Hippocampal formation (tissue), 2 donors: ENCODE measurements around the gene DNMBP.
"Not testable (repeated sequence)": the region's sequence is repeated elsewhere in the genome, so short reads cannot be mapped to it uniquely, and the experiment has no call there.

Experiments used
- DNase-seq, 2 donors: peaks; one replicate each; lab custom pipeline; 2025; lab: John Stamatoyannopoulos, UW

The DNMBP gene

GRCh38 chr10:100014071-100014762 is 4.5 kb upstream of the DNMBP start:
- DNase-seq = no peak

GRCh38 chr10:100013621-100014020 is 3.9 kb upstream of the DNMBP start:
- DNase-seq = no peak

- not testable (repeated sequence) for DNase-seq
Observed at GRCh38 chr10:100011906-100012305, 2.2 kb upstream of the DNMBP start.

GRCh38 chr10:100009283-100009792 is 409 bp downstream of the DNMBP start:
- DNase-seq = peak in 1 of 2 donors; percentile 55

- DNase-seq = no peak
Observed at GRCh38 chr10:100008708-100009282, 952 bp downstream of the DNMBP start.

GRCh38 chr10:100008142-100008522 is 1.6 kb downstream of the DNMBP start:
- DNase-seq = no peak

GRCh38 chr10:100007231-100008141 is 2.3 kb downstream of the DNMBP start:
- no peak for DNase-seq

GRCh38 chr10:100006243-100006886 is 3.4 kb downstream of the DNMBP start:
- no peak for DNase-seq

GRCh38 chr10:100004805-100005510 is 4.8 kb downstream of the DNMBP start:
- no peak for DNase-seq

GRCh38 chr10:100000109-100000644 is 9.6 kb downstream of the DNMBP start:
- no peak for DNase-seq

- no peak for DNase-seq
Observed at GRCh38 chr10:99999319-100000108, 10.2 kb downstream of the DNMBP start.

GRCh38 chr10:99998889-99999288 is 10.9 kb downstream of the DNMBP start:
- no peak for DNase-seq

GRCh38 chr10:99996671-99997648 is 12.8 kb downstream of the DNMBP start:
- DNase-seq = no peak

GRCh38 chr10:99995713-99996112 is 14.0 kb downstream of the DNMBP start:
- no peak for DNase-seq

GRCh38 chr10:99995269-99995668 is 14.5 kb downstream of the DNMBP start:
- DNase-seq = no peak

GRCh38 chr10:99994801-99995200 is 14.9 kb downstream of the DNMBP start:
- no peak for DNase-seq

- DNase-seq = no peak
Observed at GRCh38 chr10:99993701-99994689, 15.8 kb downstream of the DNMBP start.

- DNase-seq = not testable (repeated sequence)
Observed at GRCh38 chr10:99985637-99986036, 24.1 kb downstream of the DNMBP start.
